Activated naive CD8-positive, alpha-beta T cell treated with anti-CD3 and anti-CD28 coated beads, Interleukin-2, amount 10 ng/mL, durations not matched to agents 7 days and 5 days (primary cell): ENCODE data around the gene MKI67. TPM values are rescaled to one million over a fixed set of nuclear protein-coding genes. Genes with fewer than 3 reads are reported as not detected.

ENCODE experiments used
- ATAC-seq: fragments of 150-1000 bp; cut with Tn5 transposase; one replicate; pipeline ENCODE4 v1.10.0; 2021; ENCODE audit warnings: low read depth, moderate library complexity
- POLR2A ChIA-PET: fragments of 350-600 bp; sonication (Branson Sonifier 250); formaldehyde crosslinking; loops from one replicate; lab custom pipeline; 2021; ENCODE audit warnings: antibody characterized with exemption; lab: Charles Lee
- DNase-seq: peaks from one replicate; pipeline ENCODE4 v3.0.0; 2021
- H3K27ac Mint-ChIP-seq: one replicate; pipeline ENCODE4 v1.8.0; 2022; ENCODE audit warnings: mild to moderate bottlenecking, mixed read lengths
- H3K27me3 Mint-ChIP-seq: one replicate; pipeline ENCODE4 v1.8.0; 2022; ENCODE audit warnings: mild to moderate bottlenecking, moderate library complexity, mixed read lengths
- H3K36me3 Mint-ChIP-seq: one replicate; pipeline ENCODE4 v1.8.0; 2021; ENCODE audit warnings: mild to moderate bottlenecking, mixed read lengths
- H3K4me1 Mint-ChIP-seq: one replicate; pipeline ENCODE4 v1.8.0; 2021; ENCODE audit warnings: mixed read lengths
- H3K4me3 Mint-ChIP-seq: one replicate; pipeline ENCODE4 v1.8.0; 2022; ENCODE audit warnings: mild to moderate bottlenecking, moderate library complexity, mixed read lengths
- H3K9me3 Mint-ChIP-seq: one replicate; pipeline ENCODE4 v1.8.0; 2021; ENCODE audit warnings: mixed read lengths
- total RNA-seq, 2 experiments: library from RNA; stranded (reverse); gene quantifications; one replicate each; pipeline ENCODE4 v1.2.3, GENCODE V29; 2021

The MKI67 gene
- total RNA-seq, 2 experiments from 2014 or later, result 256 to 280 TPM

DNA sequence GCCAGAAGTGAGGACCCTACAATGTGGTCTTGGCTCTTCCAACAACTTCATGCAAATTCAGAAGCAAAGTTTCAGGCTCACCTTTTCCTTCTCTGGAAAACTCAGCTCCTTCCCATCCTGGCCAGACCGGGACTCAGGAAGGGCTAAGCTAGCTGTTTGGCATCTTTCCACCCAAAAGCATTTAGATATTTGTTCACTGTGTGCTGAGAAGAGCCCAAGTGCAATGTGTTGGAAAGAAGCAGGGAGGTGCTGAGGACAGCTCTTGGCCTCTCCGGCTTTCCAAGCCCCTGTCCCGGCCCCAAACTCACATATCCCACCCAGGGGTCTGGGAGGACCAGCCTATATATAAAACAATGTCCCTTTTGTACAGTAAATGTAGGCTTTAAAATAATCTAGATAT lies 44.5 kb downstream of the MKI67 start:
- DNase-seq (no peak), ATAC-seq (no peak)
- no peak overlapping the region for H3K4me3 Mint-ChIP-seq
- no peaks in the 10 kb centered on the region for H3K4me1 Mint-ChIP-seq
- POLR2A ChIA-PET, result interaction anchor here (0.7 kb wide), 1 partner anchor 44 kb away, joined by 3 read pairs; the partner anchor contains the start of gene MKI67
- no peaks in the 10 kb centered on the region for H3K9me3 Mint-ChIP-seq
- H3K27me3 Mint-ChIP-seq, result no peaks in the 10 kb centered on the region
- peaks cover 4% of the 10 kb centered on the region for H3K36me3 Mint-ChIP-seq
- H3K27ac Mint-ChIP-seq, result no peak overlapping the region

- H3K27ac Mint-ChIP-seq, result no peak overlapping the region
- no peaks in the 10 kb centered on the region for H3K9me3 Mint-ChIP-seq
- H3K4me1 Mint-ChIP-seq, result no peaks in the 10 kb centered on the region
- no peaks in the 10 kb centered on the region for H3K27me3 Mint-ChIP-seq
- POLR2A ChIA-PET, result interaction anchor here (0.7 kb wide), 1 partner anchor 45 kb away, joined by 3 read pairs; the partner anchor contains the start of gene MKI67
- no peak overlapping the region for H3K4me3 Mint-ChIP-seq
- peaks cover 5% of the 10 kb centered on the region for H3K36me3 Mint-ChIP-seq
- DNase-seq (no peak), ATAC-seq (no peak)
Measured at GRCh38 chr10:128081222-128081621, 45.0 kb downstream of the MKI67 start.

GRCh38 chr10:128080641-128081040 lies 45.6 kb downstream of the MKI67 start:
- Mint-ChIP-seq H3K27ac (peak overlapping the region; percentile 19), H3K36me3 (peaks cover 5% of the 10 kb centered on the region), H3K9me3 (no peaks in the 10 kb centered on the region), H3K4me3 (no peak overlapping the region), H3K4me1 (no peaks in the 10 kb centered on the region), H3K27me3 (no peaks in the 10 kb centered on the region)
- POLR2A ChIA-PET, result no interaction called here
- DNase-seq, result no peak
- no peak for ATAC-seq

DNA sequence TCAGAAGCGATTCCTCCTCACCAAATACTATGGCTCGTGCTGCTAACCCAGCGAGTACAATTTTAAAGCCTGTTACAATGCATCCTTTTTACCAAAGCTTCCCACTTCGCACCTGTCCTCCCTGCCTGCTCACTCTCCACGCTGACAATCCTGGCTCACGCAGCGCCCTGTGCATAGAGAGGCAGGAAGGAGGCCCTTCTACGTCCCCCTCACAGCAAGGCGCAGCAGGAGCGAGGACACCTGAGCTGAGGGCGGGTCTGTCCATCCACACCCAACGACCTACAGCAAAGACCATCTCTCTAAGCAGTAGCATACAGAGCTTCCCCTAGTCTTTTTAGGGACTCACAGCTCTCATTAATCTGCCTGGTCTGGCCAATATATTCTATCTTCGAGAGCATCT lies 46.0 kb downstream of the MKI67 start:
- Mint-ChIP-seq H3K27ac (peak overlapping the region; percentile 19), H3K27me3 (no peaks in the 10 kb centered on the region), H3K4me1 (no peaks in the 10 kb centered on the region), H3K9me3 (no peaks in the 10 kb centered on the region), H3K36me3 (peaks cover 7% of the 10 kb centered on the region), H3K4me3 (no peak overlapping the region)
- DNase-seq (no peak), ATAC-seq (no peak)
- POLR2A ChIA-PET, result no interaction called here

GRCh38 chr10:128078136-128078969 lies 47.9 kb downstream of the MKI67 start:
- POLR2A ChIA-PET, result interaction anchor here (1.0 kb wide), 1 partner anchor 47 kb away, joined by 3 read pairs; no protein-coding TSS in a partner anchor

DNA sequence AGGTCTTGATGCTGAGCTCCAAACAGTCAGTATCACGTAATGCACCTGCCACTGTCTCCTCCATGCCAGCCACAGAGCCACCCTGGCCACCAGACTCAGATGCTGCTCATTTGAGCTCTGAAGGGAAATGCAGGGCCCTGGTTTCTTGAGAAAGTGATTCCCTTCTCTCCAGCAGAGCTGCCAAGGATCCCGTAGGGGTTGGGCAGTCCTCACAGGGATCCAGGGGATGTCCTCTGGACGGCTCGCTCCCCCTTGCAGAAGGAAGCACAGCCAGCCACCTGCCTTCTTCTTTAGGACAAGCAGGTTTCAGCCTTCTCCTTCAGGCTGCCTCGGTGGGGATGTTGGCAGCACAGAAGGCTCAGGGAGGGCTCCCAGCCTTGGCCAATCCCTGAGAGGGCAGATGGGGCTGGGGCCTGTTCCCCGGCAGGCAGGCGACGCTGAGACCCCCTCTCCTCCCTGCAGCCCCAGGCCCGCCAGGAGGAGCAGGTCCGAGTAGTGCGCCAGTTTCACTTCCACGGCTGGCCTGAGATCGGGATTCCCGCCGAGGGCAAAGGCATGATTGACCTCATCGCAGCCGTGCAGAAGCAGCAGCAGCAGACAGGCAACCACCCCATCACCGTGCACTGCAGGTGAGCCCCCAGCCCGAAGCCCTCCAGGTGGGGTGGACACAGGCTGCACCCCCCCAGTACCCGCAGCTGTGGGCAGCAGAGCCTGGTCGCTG lies 48.9 kb downstream of the MKI67 start:
- Mint-ChIP-seq H3K36me3 (peaks cover 28% of the 10 kb centered on the region), H3K27ac (no peak overlapping the region), H3K27me3 (no peaks in the 10 kb centered on the region)

More at GRCh38 chr10:128078136-128078969, 47.9 kb downstream of the MKI67 start:
- no peak overlapping the region for H3K4me3 Mint-ChIP-seq
- peak; percentile 65 for DNase-seq
- peaks cover 22% of the 10 kb centered on the region for H3K36me3 Mint-ChIP-seq
- H3K9me3 Mint-ChIP-seq, result no peaks in the 10 kb centered on the region
- no peak overlapping the region for H3K27ac Mint-ChIP-seq
- H3K4me1 Mint-ChIP-seq, result peaks cover 10% of the 10 kb centered on the region
- no peaks in the 10 kb centered on the region for H3K27me3 Mint-ChIP-seq
- peak; percentile 70 for ATAC-seq

DNA sequence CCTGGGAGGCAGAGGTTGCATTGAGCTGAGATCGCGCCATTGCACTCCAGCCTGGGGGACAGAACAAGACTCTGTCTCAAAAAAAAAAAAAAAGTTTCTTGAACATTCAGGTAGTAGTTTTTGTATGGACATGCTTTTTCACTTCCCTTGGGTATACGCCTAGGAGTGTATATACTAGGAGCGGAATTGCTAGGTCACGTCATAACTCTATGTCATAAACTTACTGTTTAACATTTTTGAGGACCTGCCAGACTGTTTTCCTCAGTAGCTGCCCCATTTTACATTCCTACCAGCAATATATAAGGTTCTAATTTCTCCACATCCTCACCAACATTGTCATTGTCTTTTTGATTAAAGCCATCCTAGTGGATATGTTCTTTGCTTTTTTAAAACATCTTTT lies 51.6 kb downstream of the MKI67 start:
- Mint-ChIP-seq H3K27ac (no peak overlapping the region), H3K27me3 (no peaks in the 10 kb centered on the region), H3K4me1 (peaks cover 17% of the 10 kb centered on the region), H3K9me3 (no peaks in the 10 kb centered on the region), H3K36me3 (peaks cover 30% of the 10 kb centered on the region), H3K4me3 (no peak overlapping the region)
- POLR2A ChIA-PET, result interaction anchor here (0.7 kb wide), 1 partner anchor 1292 kb away, joined by 4 read pairs; no protein-coding TSS in a partner anchor
- no peak for DNase-seq
- ATAC-seq, result no peak

More for the DNA sequence above, 48.9 kb downstream of the MKI67 start:
- no peaks in the 10 kb centered on the region for H3K9me3 Mint-ChIP-seq
- no peak for DNase-seq
- H3K4me3 Mint-ChIP-seq, result no peak overlapping the region
- peaks cover 17% of the 10 kb centered on the region for H3K4me1 Mint-ChIP-seq
- no peak for ATAC-seq
- POLR2A ChIA-PET, result no interaction called here

DNA sequence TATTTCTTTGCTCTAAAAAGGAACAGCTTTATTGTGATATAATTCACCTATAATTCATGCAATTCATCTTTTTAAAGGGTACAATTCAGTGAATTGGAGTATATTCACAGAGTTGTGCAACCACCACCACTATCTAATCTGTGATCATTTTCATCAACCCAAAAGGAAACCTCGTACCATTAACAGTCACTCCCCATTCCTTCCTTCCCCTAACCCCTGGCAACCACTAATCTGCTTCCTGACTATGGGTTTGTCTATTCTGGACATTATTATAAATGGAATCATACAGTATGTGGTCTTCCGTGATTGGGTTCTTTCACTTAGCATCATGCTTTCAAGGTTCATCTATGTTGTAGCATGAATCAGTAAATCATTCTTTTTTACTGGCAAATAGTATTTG lies 52.3 kb downstream of the MKI67 start:
- Mint-ChIP-seq H3K36me3 (peaks cover 29% of the 10 kb centered on the region), H3K9me3 (no peaks in the 10 kb centered on the region), H3K27ac (no peak overlapping the region), H3K4me3 (no peak overlapping the region), H3K4me1 (peaks cover 19% of the 10 kb centered on the region), H3K27me3 (no peaks in the 10 kb centered on the region)
- no peak for ATAC-seq
- DNase-seq, result no peak
- POLR2A ChIA-PET, result interaction anchor here (0.6 to 0.7 kb wide), 2 partner anchors 25 to 1292 kb away, joined by 3 to 4 read pairs; no protein-coding TSS in a partner anchor

DNA sequence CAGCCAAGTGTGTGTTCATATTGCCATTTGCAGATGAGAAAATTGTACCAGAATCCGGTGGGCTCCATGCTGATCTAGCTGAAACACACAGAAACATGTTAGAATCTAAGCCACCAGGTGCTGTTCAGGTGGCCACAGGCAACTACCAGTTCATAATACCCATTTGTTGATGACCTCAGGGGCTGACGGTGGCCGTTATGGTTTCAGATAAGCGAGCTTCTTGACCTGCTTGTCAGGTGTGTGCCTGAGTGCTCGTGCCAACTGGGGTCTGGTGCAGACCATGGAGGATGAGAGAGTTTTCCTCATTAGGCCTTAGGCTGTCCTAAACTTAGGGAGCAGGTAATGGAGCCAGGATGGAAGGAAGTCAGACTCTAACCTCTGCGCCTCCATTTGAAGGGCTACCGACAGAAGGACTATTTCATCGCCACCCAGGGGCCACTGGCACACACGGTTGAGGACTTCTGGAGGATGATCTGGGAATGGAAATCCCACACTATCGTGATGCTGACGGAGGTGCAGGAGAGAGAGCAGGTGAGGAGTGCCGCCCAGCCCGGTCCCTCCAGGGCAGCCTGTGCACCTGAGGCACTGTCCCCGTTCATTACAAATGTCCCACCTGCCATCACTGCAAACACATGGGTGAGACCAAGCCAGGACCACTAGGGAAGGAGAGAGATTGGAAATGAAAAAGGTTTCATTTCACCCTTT lies 53.1 kb downstream of the MKI67 start:
- Mint-ChIP-seq H3K36me3 (peaks cover 29% of the 10 kb centered on the region), H3K27ac (no peak overlapping the region), H3K4me3 (no peak overlapping the region), H3K4me1 (peaks cover 19% of the 10 kb centered on the region), H3K9me3 (no peaks in the 10 kb centered on the region), H3K27me3 (no peaks in the 10 kb centered on the region)
- no peak for DNase-seq
- POLR2A ChIA-PET, result interaction anchor here (0.6 kb wide), 1 partner anchor 24 kb away, joined by 3 read pairs; no protein-coding TSS in a partner anchor
- no peak for ATAC-seq

DNA sequence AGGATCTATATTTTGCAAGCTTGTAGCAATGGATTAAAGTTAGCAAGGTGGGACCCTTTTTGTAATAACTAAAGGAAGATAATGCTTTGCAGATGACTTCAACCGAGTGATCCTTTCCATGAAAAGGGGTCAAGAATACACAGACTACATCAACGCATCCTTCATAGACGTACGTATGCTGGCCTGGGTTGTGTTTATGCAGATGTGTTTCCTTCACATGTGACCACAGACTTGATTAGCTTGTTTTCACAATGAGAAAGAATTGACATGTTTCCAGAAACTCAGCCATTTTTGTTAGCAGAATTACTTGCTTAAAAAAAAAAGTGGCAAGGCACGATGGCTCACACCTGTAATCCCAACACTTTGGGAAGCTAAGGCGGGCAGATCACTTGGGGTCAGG lies 54.2 kb downstream of the MKI67 start:
- Mint-ChIP-seq H3K36me3 (peaks cover 34% of the 10 kb centered on the region), H3K27me3 (no peaks in the 10 kb centered on the region), H3K9me3 (peaks cover 4% of the 10 kb centered on the region), H3K4me1 (peaks cover 23% of the 10 kb centered on the region), H3K27ac (no peak overlapping the region), H3K4me3 (no peak overlapping the region)
- no peak for DNase-seq
- ATAC-seq, result no peak
- POLR2A ChIA-PET, result no interaction called here

DNA sequence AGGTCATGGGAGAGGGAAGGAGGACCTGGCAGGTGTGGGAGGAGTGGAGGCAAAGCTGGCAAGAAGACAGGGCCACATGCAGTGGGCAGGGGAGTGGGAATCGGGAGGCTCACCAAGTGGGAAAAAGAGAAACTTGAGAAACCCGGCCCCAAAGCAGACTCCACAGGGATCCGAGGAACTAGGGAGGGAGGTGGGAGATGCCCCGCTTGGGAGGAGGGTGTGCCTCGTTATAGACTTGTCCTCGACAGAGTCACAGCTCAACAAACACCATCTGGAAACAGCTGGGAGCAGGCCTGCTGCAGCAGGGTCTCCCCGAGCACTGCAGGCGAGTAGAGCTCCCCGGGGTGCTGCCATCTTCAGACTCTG lies 54.8 kb downstream of the MKI67 start:
- no peak overlapping the region for H3K27ac Mint-ChIP-seq

DNA sequence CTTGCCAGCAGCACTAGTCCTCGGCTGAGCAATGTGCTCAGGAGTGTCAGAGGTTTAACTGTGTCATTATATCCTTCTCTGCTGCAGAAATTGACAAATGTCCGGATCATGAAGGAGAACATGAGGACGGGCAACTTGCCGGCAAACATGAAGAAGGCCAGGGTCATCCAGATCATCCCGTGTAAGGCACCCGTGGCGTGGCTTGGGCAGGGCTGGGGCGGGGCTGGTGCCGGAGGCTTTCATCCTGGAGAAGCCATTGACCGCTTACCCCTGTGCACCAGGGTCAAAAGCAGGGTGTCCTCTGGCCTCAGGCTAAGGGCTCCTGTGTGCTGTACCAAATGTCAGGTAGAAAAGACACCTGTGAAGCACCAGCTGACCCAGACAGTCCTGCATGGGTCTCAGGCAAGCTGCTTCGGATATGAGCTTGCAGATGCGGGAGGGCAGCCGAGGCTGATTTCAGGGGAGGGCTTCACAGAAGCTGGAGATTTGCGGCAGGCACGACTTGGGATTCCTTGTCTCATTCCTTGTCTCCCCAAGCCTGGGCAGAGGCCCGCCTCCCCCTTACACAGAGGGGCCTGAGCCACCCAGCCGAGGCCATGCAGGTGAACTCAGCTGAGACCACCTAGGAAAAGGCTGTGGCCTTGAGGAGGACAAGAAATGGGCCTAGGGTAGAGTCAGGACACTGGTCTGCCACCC lies 55.4 kb downstream of the MKI67 start:
- ATAC-seq, result no peak
- POLR2A ChIA-PET, result no interaction called here
- Mint-ChIP-seq H3K9me3 (peaks cover 5% of the 10 kb centered on the region), H3K4me3 (no peak overlapping the region), H3K36me3 (peaks cover 45% of the 10 kb centered on the region), H3K27ac (no peak overlapping the region), H3K4me1 (peaks cover 32% of the 10 kb centered on the region), H3K27me3 (no peaks in the 10 kb centered on the region)
- no peak for DNase-seq

More for the DNA sequence above, 54.8 kb downstream of the MKI67 start:
- H3K4me1 Mint-ChIP-seq, result peaks cover 29% of the 10 kb centered on the region
- no peaks in the 10 kb centered on the region for H3K27me3 Mint-ChIP-seq
- POLR2A ChIA-PET, result no interaction called here
- no peak overlapping the region for H3K4me3 Mint-ChIP-seq
- ATAC-seq, result no peak
- no peak for DNase-seq
- H3K9me3 Mint-ChIP-seq, result peaks cover 5% of the 10 kb centered on the region
- H3K36me3 Mint-ChIP-seq, result peaks cover 40% of the 10 kb centered on the region
